Upper lobe of right lung (tissue), 1 donor: ENCODE measurements around the gene AXDND1. TPM values are rescaled to one million over a fixed set of nuclear protein-coding genes. Genes with fewer than 3 reads are reported as not detected.

Experiments
- ATAC-seq: fragments of 200-7000 bp; cut with Tn5 transposase; one replicate; pipeline ENCODE4 v1.9.1; 2020; ENCODE audit warnings: mild to moderate bottlenecking, moderate library complexity
- DNase-seq: peaks from one replicate; pipeline ENCODE4 v3.0.0-alpha.2; 2020
- H3K27ac ChIP-seq: fragments of 200-600 bp; one replicate; pipeline ENCODE4 v1.8.0; 2022
- H3K27me3 ChIP-seq: fragments of 200-600 bp; one replicate; pipeline ENCODE4 v1.8.0; 2022; ENCODE audit warnings: mild to moderate bottlenecking
- H3K36me3 ChIP-seq: fragments of 200-600 bp; one replicate; pipeline ENCODE4 v1.8.0; 2022
- H3K4me1 ChIP-seq: fragments of 200-600 bp; one replicate; pipeline ENCODE4 v1.8.0; 2022
- H3K4me3 ChIP-seq: fragments of 200-600 bp; one replicate; pipeline ENCODE4 v1.8.0; 2022; ENCODE audit warnings: mild to moderate bottlenecking
- H3K9me3 ChIP-seq: fragments of 200-600 bp; one replicate; pipeline ENCODE4 v1.8.0; 2022
- intact Hi-C: fragments of 100-400 bp; cut with DNase I; formaldehyde crosslinking; loops from one replicate; pipeline ENCODE4 v1.11.0; 2022
- total RNA-seq: library from RNA; stranded (reverse); fragmentation: NEBNext Ultra II Directional; extraction: Animal tissue kit (Norgen Biotek cat#: 25700); gene quantifications from one replicate; pipeline ENCODE4 v1.2.1, GENCODE V29; 2021
- TF ChIP-seq, protein P1 (sequence below): fragments of 200-600 bp; IDR thresholded peaks from one replicate; pipeline ENCODE4 v1.8.0; 2022; ENCODE audit warnings: antibody characterized with exemption
- donor health status: DM: no; HTN: yes; CAD: no; lungs with severe emphysema.

The AXDND1 gene
- total RNA-seq, 1 donor from 2014 or later: not detected

DNA sequence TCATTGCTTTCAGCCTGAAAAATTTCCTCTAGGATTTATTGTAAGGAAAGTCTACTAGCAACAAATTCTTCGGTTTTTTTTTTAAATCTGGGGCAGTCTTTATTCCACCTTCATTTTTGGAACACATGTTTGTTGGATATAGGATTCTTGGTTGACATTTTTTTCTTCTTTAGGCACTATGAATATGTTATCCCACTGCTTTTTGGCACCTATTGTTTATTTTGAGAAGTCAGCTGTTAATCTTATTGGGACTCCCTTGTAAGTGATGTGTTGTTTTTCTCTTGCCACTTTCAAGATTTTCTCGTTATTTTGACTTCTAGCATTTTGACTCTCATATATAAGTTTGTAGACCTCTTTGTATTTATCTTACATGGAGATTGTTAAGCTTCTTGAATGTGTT lies 110.7 kb downstream of the AXDND1 start:
- Histone ChIP-seq H3K36me3 (no peaks in the 10 kb centered on the region), H3K9me3 (peaks cover 15% of the 10 kb centered on the region), H3K27me3 (no peaks in the 10 kb centered on the region), H3K4me3 (no peak overlapping the region), H3K27ac (no peak overlapping the region), H3K4me1 (no peaks in the 10 kb centered on the region)
- intact Hi-C loops: no loop called here
- DNase-seq (no peak), ATAC-seq (no peak)
- TF ChIP-seq, protein P1, sequence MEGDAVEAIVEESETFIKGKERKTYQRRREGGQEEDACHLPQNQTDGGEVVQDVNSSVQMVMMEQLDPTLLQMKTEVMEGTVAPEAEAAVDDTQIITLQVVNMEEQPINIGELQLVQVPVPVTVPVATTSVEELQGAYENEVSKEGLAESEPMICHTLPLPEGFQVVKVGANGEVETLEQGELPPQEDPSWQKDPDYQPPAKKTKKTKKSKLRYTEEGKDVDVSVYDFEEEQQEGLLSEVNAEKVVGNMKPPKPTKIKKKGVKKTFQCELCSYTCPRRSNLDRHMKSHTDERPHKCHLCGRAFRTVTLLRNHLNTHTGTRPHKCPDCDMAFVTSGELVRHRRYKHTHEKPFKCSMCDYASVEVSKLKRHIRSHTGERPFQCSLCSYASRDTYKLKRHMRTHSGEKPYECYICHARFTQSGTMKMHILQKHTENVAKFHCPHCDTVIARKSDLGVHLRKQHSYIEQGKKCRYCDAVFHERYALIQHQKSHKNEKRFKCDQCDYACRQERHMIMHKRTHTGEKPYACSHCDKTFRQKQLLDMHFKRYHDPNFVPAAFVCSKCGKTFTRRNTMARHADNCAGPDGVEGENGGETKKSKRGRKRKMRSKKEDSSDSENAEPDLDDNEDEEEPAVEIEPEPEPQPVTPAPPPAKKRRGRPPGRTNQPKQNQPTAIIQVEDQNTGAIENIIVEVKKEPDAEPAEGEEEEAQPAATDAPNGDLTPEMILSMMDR: no peak

DNA sequence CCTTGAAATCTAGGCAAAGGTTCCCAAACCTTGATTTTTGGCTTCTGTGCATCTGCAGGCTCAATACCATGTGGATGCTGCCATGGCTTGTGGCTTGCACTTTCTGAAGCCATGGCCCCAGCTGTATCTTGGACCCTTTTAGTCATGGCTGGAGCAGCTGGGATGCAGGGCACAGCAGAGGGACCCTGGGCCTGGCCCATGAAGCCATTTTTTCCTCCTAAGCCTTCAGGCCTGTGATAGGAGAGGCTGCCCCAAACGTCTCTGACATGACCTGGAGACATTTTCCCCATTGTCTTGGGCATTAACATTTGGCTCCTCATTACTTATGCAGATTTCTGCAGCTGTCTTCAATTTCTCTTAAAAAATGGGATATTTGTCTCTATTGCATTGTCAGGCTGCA lies 112.6 kb downstream of the AXDND1 start:
- H3K4me3 ChIP-seq: no peak overlapping the region
- no peak overlapping the region for H3K27ac ChIP-seq
- ATAC-seq: no peak
- H3K36me3 ChIP-seq: no peaks in the 10 kb centered on the region
- intact Hi-C loops: no loop called here
- TF ChIP-seq, protein P1: no peak
- DNase-seq: no peak
- no peaks in the 10 kb centered on the region for H3K4me1 ChIP-seq
- H3K27me3 ChIP-seq: no peaks in the 10 kb centered on the region
- peaks cover 15% of the 10 kb centered on the region for H3K9me3 ChIP-seq

DNA sequence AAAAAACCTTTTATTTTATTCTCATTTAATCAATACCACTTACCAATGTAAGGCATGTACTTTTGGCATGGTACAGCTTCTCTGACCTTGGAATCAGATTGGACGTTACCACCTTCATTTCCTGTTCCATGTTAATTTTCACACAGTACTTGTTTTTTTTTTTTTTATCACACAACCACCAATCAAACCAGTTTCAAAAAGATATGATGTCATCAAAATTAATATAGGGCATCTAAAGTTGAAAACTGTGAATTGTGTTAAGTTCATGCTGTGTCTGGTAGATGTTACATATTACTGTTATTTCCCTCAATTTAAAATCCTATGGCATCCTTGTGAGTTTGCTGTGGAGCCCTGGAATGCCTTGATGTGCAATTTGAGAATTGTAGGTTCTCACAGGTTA lies 124.8 kb downstream of the AXDND1 start:
- ATAC-seq (no peak), DNase-seq (no peak)
- Histone ChIP-seq H3K4me3 (no peak overlapping the region), H3K9me3 (peaks cover 12% of the 10 kb centered on the region), H3K4me1 (no peaks in the 10 kb centered on the region), H3K36me3 (no peaks in the 10 kb centered on the region), H3K27ac (no peak overlapping the region), H3K27me3 (no peaks in the 10 kb centered on the region)
- intact Hi-C loops: no loop called here
- TF ChIP-seq, protein P1: no peak

DNA sequence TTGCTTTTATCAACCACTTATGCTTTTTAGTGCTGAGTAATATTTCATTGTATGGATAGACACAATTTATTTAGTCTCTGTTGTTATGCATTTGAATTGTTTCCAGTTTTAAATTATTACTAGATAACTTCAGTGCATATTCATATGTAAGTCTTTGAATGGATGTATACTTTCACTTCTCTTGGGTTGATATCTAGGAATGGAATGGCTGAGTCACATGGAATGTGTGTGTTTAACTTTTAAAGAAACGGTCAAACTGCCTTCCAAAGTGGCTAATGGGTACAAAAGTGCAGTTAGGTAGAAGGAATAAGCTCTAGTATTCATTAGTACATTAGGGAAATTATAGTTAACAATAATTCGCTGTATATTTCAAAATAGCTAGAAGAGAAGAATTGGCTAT lies 127.6 kb downstream of the AXDND1 start:
- no peaks in the 10 kb centered on the region for H3K4me1 ChIP-seq
- DNase-seq: no peak
- H3K4me3 ChIP-seq: no peak overlapping the region
- TF ChIP-seq, protein P1: no peak
- H3K27ac ChIP-seq: no peak overlapping the region
- H3K36me3 ChIP-seq: no peaks in the 10 kb centered on the region
- no peak for ATAC-seq
- intact Hi-C loops: no loop called here
- no peaks in the 10 kb centered on the region for H3K9me3 ChIP-seq
- H3K27me3 ChIP-seq: no peaks in the 10 kb centered on the region

DNA sequence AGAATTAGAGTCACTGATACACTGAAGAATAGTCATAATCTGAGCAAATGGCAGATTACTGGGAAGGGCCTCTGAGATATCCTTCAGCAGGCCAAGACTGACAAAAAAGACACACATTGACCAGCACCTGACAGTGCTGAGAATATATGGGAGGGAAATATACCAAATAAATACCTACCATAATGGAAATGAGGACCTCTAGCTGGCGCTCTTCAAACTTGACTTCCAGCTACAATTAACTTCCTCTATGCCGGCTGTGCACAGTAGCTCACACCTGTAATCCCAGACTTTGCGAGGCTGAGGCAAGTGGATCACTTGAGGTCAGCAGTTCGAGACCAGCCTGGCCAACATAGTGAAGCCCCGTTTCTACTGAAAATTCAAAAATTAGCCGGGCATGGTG lies 140.4 kb downstream of the AXDND1 start:
- Histone ChIP-seq H3K36me3 (no peaks in the 10 kb centered on the region), H3K4me1 (no peaks in the 10 kb centered on the region), H3K27ac (no peak overlapping the region), H3K27me3 (no peaks in the 10 kb centered on the region), H3K4me3 (no peak overlapping the region), H3K9me3 (no peaks in the 10 kb centered on the region)
- DNase-seq (no peak), ATAC-seq (no peak)
- intact Hi-C loops: no loop called here
- TF ChIP-seq, protein P1: no peak

DNA sequence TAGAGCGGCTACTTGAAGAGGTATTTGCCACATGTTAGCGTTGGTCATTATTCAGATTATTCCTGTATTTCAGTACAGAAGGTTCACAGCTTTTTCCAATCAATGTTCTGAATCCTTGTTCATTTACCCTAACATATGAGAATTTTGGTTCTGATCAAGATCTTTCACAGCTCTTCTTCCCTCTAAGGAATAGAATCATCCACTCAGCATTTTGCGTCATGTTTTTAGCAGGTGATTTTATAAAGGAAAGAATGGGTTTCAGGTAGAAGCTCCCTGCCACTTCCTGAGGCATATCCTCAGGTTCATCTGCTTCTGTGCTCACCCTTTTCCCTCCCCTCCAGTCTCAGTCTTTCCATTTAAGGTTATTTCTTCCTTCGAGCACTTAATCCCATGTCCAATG lies 143.6 kb downstream of the AXDND1 start:
- intact Hi-C loops: no loop called here
- Histone ChIP-seq H3K9me3 (no peaks in the 10 kb centered on the region), H3K36me3 (no peaks in the 10 kb centered on the region), H3K27ac (no peak overlapping the region), H3K4me3 (no peak overlapping the region), H3K4me1 (no peaks in the 10 kb centered on the region), H3K27me3 (no peaks in the 10 kb centered on the region)
- TF ChIP-seq, protein P1: no peak
- no peak for DNase-seq
- no peak for ATAC-seq
